Ovary (tissue), 9 donors: Measurements from ENCODE around the gene PUS7L. TPM values are rescaled to one million over a fixed set of nuclear protein-coding genes. Genes with fewer than 3 reads are reported as not detected.

Experiments
- DNase-seq, 5 donors: peaks; one replicate each; pipeline ENCODE4 v3.0.0-alpha.2; 2019 to 2020
- H3K27ac ChIP-seq, 2 donors: fragments of 200-600 bp; one replicate each; pipeline versions ENCODE4 v1.5.1 to v1.8.0; 2019 to 2022
- H3K27me3 ChIP-seq: fragments of 200-600 bp; one replicate; pipeline ENCODE4 v1.8.0; 2022
- H3K36me3 ChIP-seq: fragments of 200-600 bp; sonication (generic); one replicate; pipeline ENCODE4 v1.5.1; 2019
- H3K4me1 ChIP-seq: one replicate; pipeline ENCODE4 v1.8.1; 2013; ENCODE audit warnings: mild to moderate bottlenecking, moderate library complexity; ENCODE audit not compliant: insufficient read depth
- H3K4me3 ChIP-seq: fragments of 200-600 bp; sonication (generic); one replicate; pipeline ENCODE4 v1.5.1; 2017
- H3K9me3 ChIP-seq, 2 donors: fragments of 200-600 bp in 1 of 2; sonication (generic) in 1 of 2; one replicate each; pipeline versions ENCODE4 v1.5.1 to v1.8.1; 2013 to 2019; ENCODE audit warnings: mild to moderate bottlenecking in 1 of 2, moderate library complexity in 1 of 2
- CTCF ChIP-seq, 3 donors: fragments of 450-650 bp in 2 of 3; fragments of 200-600 bp in 1 of 3; IDR thresholded peaks; one replicate each; pipeline versions ENCODE4 v1.5.1 to v1.8.0; 2016 to 2022; ENCODE audit warnings: antibody characterized with exemption in 3 of 3, mild to moderate bottlenecking in 1 of 3
- EP300 ChIP-seq: sonication (generic); formaldehyde crosslinking; IDR thresholded peaks from one replicate; pipeline ENCODE4 v1.6.1; 2017; ENCODE audit warnings: antibody characterized with exemption
- POLR2A ChIP-seq: fragments of 450-650 bp; IDR thresholded peaks from one replicate; pipeline ENCODE4 v1.6.1; 2017; ENCODE audit warnings: antibody characterized with exemption, mild to moderate bottlenecking, moderate library complexity
- WGBS, 3 donors: extraction: QIAGEN DNeasy Blood & Tissue Kit in 1 of 3; methylation state at CpG; one replicate each; pipeline versions ENCODE4 v1.1.5 to v1.1.7; 2013 to 2017; 5-methylcytosine and 5-hydroxymethylcytosine counted together
- intact Hi-C, 4 donors: fragments of 100-400 bp; cut with DNase I; formaldehyde crosslinking; loops; one replicate each; pipeline versions ENCODE4 v1.11.0 to v1.15.1; 2022 to 2023
- polyA plus RNA-seq, 2 donors: library from polyadenylated mRNA; stranded (reverse); fragments of 200-250 nt in 1 of 2; fragments of 350-450 nt in 1 of 2; fragmentation: Illumina TruSeq in 1 of 2; extraction: RNeasy Lipid Tissue Mini Kit (QIAGEN cat#74804) in 1 of 2; gene quantifications; one replicate each; pipeline ENCODE4 v1.2.3, GENCODE V29; 2013 to 2014
- total RNA-seq, 7 donors: library from RNA; depleted of rRNA in 2 of 7; stranded (reverse); fragments of >200 nt in 2 of 7; fragmentation: NEBNext Ultra II Directional in 3 of 7; extraction: Animal tissue kit (Norgen Biotek cat#: 25700) in 3 of 7; gene quantifications; one replicate each; pipeline versions ENCODE4 v1.1.0 to v1.2.4, GENCODE V29; 2016 to 2023
- donor health status: DM: no; HTN: no; CAD: no; lungs with moderate emphysema.
- donor health status: DM: no; HTN: no; CAD: no.
- donor health status: Bipolar disorder and iron deficiency.
- donor health status: DM: yes; HTN: yes; CAD: no.
- donor health status: DM: no; HTN: no; CAD: no.
- donor health status: DM: yes; HTN: yes; CAD: no.

Gene PUS7L
- total and polyA plus RNA-seq, 9 donors, result 1.6 to 25.3 (median 11.8) TPM

- intact Hi-C loops, result no loop called here
- Histone ChIP-seq H3K9me3 (no peaks in the 10 kb centered on the region), H3K27ac (no peak overlapping the region), H3K4me3 (no peak overlapping the region), H3K36me3 (peaks cover 3% of the 10 kb centered on the region), H3K4me1 (no peaks in the 10 kb centered on the region), H3K27me3 (no peaks in the 10 kb centered on the region)
- TF ChIP-seq POLR2A (no peak), EP300 (no peak), CTCF (IDR thresholded peaks at IDR 0.05) (no peak)
- DNase-seq, result no peak
Observed at GRCh38 chr12:43786899-43787693, 28.5 kb upstream of the PUS7L start.

DNA sequence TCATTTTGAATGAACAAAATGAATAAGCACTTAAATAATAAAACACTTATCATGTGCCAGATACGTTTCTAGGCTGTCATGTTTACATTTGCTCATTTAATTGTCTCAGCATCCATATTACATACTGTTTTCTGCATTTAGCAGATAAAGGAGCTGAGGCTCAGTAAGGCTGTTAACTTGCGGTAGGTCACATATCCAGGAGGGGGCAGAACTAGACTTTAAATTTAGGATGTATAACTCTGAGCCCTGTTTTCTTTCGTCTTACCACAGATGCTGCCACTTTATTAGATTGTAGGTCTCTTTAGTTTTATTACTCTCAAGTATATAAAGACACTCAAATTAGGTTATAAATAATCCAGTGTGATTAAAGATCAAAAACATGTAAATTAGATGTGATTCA, 17.9 kb upstream of the PUS7L start:
- no peaks in the 10 kb centered on the region for H3K9me3 ChIP-seq
- no peak overlapping the region for H3K4me3 ChIP-seq
- no peak for DNase-seq
- no peak overlapping the region for H3K27ac ChIP-seq
- H3K36me3 ChIP-seq, result no peaks in the 10 kb centered on the region
- 65 to 70% (median 66%) methylated on average over 3 of the region's 3 CpGs for WGBS, 3 donors
- no peaks in the 10 kb centered on the region for H3K27me3 ChIP-seq
- TF ChIP-seq POLR2A (no peak), CTCF (IDR thresholded peaks at IDR 0.05) (no peak), EP300 (no peak)
- intact Hi-C loops, result no loop called here
- no peaks in the 10 kb centered on the region for H3K4me1 ChIP-seq

GRCh38 chr12:43766291-43766690, 7.7 kb upstream of the PUS7L start:
- H3K4me1 ChIP-seq, result no peaks in the 10 kb centered on the region
- H3K36me3 ChIP-seq, result no peaks in the 10 kb centered on the region
- H3K27ac ChIP-seq, result no peak overlapping the region
- no peak for DNase-seq
- H3K9me3 ChIP-seq, result no peaks in the 10 kb centered on the region
- intact Hi-C loops, result no loop called here
- TF ChIP-seq CTCF (IDR thresholded peaks at IDR 0.05) (no peak), POLR2A (no peak), EP300 (no peak)
- H3K4me3 ChIP-seq, result no peak overlapping the region
- H3K27me3 ChIP-seq, result no peaks in the 10 kb centered on the region

DNA sequence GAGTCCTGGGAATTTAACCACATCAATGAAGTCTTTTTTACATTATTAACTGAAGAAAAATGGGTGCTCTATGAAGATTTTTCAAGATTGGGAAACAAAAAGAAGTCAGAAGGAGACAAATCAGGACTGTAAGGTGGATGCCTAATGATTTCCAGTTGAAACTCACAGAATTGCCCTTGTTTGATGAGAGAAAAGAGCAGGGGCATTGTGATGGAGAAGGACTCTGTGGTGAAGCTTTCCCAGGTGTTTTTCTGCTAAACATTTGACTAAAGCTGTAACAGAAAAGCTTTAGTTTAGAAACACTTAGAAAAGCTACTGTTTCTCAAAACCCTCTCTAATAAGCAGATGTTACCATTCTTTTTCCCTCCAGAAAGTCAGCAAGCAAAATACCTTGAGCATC, 5.9 kb upstream of the PUS7L start:
- DNase-seq, result no peak
- Histone ChIP-seq H3K9me3 (no peaks in the 10 kb centered on the region), H3K36me3 (no peaks in the 10 kb centered on the region), H3K4me3 (no peak overlapping the region), H3K27ac (no peak overlapping the region), H3K4me1 (peaks cover 7% of the 10 kb centered on the region), H3K27me3 (no peaks in the 10 kb centered on the region)
- TF ChIP-seq CTCF (IDR thresholded peaks at IDR 0.05) (no peak), POLR2A (no peak), EP300 (no peak)
- intact Hi-C loops, result no loop called here
